ENCODE measurements around the gene KIF4A. TPM values are rescaled to one million over a fixed set of nuclear protein-coding genes. Genes with fewer than 3 reads are reported as not detected.
"Not testable (repeated sequence)": the region's sequence is repeated elsewhere in the genome, so short reads cannot be mapped to it uniquely, and the experiment has no call there.

The KIF4A gene
- total and polyA plus RNA-seq, 10 of the 15 experiments (the other 5 are each of a cell fraction or from before 2014, with no cell fraction given) = 10.8 to 28.8 (median 22.5) TPM

GRCh38 chrX:70360366-70360765 lies 70.5 kb downstream of the KIF4A start:
- no peaks in the 10 kb centered on the region for H3K36me3 ChIP-seq (ENCODE audit: control insufficient read depth in 2 of 2, insufficient read depth in 2 of 2, low read length in 1 of 2)
- no peak for DNase-seq (ENCODE audit: low read depth, low spot score)
- no peak overlapping the region for H3K27ac ChIP-seq (ENCODE audit: control insufficient read depth, insufficient read depth)
- intact Hi-C loops (cut with micrococcal nuclease; ENCODE audit: unreplicated experiment) = no loop called here
- CTCF ChIA-PET = no interaction called here
- H3K4me1 ChIP-seq (ENCODE audit: control insufficient read depth, insufficient read depth, low read length) = no peaks in the 10 kb centered on the region
- H3K9me3 ChIP-seq (replicated peaks; ENCODE audit: control insufficient read depth, insufficient read depth, low read length) = no peaks in the 10 kb centered on the region
- TF ChIP-seq EP300 (IDR thresholded peaks at IDR 0.05; ENCODE audit: borderline replicate concordance in 1 of 2, control insufficient read depth in 1 of 2, low read depth in 2 of 2, low read length in 2 of 2) = no peak
- no peak for TF ChIP-seq NR2C1 (IDR thresholded peaks at IDR 0.05)
- no peak for TF ChIP-seq RELA (IDR thresholded peaks at IDR 0.05; ENCODE audit: borderline replicate concordance, partially characterized antibody)
- TF ChIP-seq TARDBP (IDR thresholded peaks at IDR 0.05; ENCODE audit: borderline replicate concordance) = no peak
- no peak for TF ChIP-seq SIX5 (IDR thresholded peaks at IDR 0.05; ENCODE audit: low read depth, low read length, severe bottlenecking)
- no peak for TF ChIP-seq E2F8 (IDR thresholded peaks at IDR 0.05; ENCODE audit: low read depth, partially characterized antibody)
- no peak for TF ChIP-seq EZH2 (IDR thresholded peaks at IDR 0.05; ENCODE audit: borderline replicate concordance, control insufficient read depth, low read depth, low read length)
- no peak for TF ChIP-seq NFIC (IDR thresholded peaks at IDR 0.05; ENCODE audit: low read depth, low read length)
- no peak for TF ChIP-seq SREBF1 (IDR thresholded peaks at IDR 0.05; ENCODE audit: low read length)
- no peak for TF ChIP-seq KDM1A (IDR thresholded peaks at IDR 0.05; ENCODE audit: borderline replicate concordance)
- TF ChIP-seq CREM (IDR thresholded peaks at IDR 0.05; ENCODE audit: low read depth) = no peak
- no peak for TF ChIP-seq ZNF274 (IDR thresholded peaks at IDR 0.05; ENCODE audit: insufficient read depth, insufficient read length)
- WGBS (ENCODE audit: insufficient coverage, insufficient replicate concordance, low lambda C conversion rate, missing lambda C conversion rate) = 61% methylated on average over 9 of the region's 10 CpGs
- no peak for FAIRE-seq
- RAD21 ChIA-PET (ENCODE audit: unreplicated experiment) = no interaction called here
- no peak overlapping the region for H2AFZ ChIP-seq (ENCODE audit: control insufficient read depth, low read depth, low read length)
- no peak for ATAC-seq
- no peak overlapping the region for H3K4me3 ChIP-seq
- H3K4me2 ChIP-seq (ENCODE audit: control insufficient read depth, insufficient read depth) = no peak overlapping the region
- SMC1A ChIA-PET (ENCODE audit: uncharacterized antibody, unreplicated experiment) = no interaction called here
- POLR2A ChIA-PET = no interaction called here
- BruUV-seq (replicated peaks) = no TSS peak
- in situ Hi-C loops (cut with MboI) = no loop called here
- H3K9ac ChIP-seq (ENCODE audit: control insufficient read depth, insufficient read depth, low read length) = no peak overlapping the region
- no peaks in the 10 kb centered on the region for H3K79me2 ChIP-seq (ENCODE audit: control insufficient read depth, insufficient read depth, low read length)
- H3K27me3 ChIP-seq (replicated peaks in 1 of 2; ENCODE audit: control insufficient read depth in 2 of 2, insufficient read depth in 2 of 2, low read length in 1 of 2) = no peaks in the 10 kb centered on the region
- no peaks in the 10 kb centered on the region for H4K20me1 ChIP-seq (ENCODE audit: control insufficient read depth, insufficient read depth)

GRCh38 chrX:70368731-70369130 lies 78.8 kb downstream of the KIF4A start:
- H3K79me2 ChIP-seq (ENCODE audit: control insufficient read depth, insufficient read depth, low read length); H3K27ac ChIP-seq (ENCODE audit: control insufficient read depth, insufficient read depth); intact Hi-C loops (cut with micrococcal nuclease; ENCODE audit: unreplicated experiment); H3K9me3 ChIP-seq (replicated peaks; ENCODE audit: control insufficient read depth, insufficient read depth, low read length); POLR2A ChIA-PET; H3K4me2 ChIP-seq (ENCODE audit: control insufficient read depth, insufficient read depth); FAIRE-seq; H3K9ac ChIP-seq (ENCODE audit: control insufficient read depth, insufficient read depth, low read length); H3K4me1 ChIP-seq (ENCODE audit: control insufficient read depth, insufficient read depth, low read length); SMC1A ChIA-PET (ENCODE audit: uncharacterized antibody, unreplicated experiment); CTCF ChIA-PET; RAD21 ChIA-PET (ENCODE audit: unreplicated experiment); BruUV-seq (replicated peaks); H3K27me3 ChIP-seq (replicated peaks in 1 of 2; ENCODE audit: control insufficient read depth in 2 of 2, insufficient read depth in 2 of 2, low read length in 1 of 2); ATAC-seq; DNase-seq (ENCODE audit: low read depth, low spot score); in situ Hi-C loops (cut with MboI); H4K20me1 ChIP-seq (ENCODE audit: control insufficient read depth, insufficient read depth); H2AFZ ChIP-seq (ENCODE audit: control insufficient read depth, low read depth, low read length); H3K4me3 ChIP-seq; H3K36me3 ChIP-seq (ENCODE audit: control insufficient read depth in 2 of 2, insufficient read depth in 2 of 2, low read length in 1 of 2): not testable (repeated sequence)
- 79% methylated on average over 7 of the region's 7 CpGs for WGBS (ENCODE audit: insufficient coverage, insufficient replicate concordance, low lambda C conversion rate, missing lambda C conversion rate)

All from GM12878 (cell line).